GM12878 (cell line): Measurements from ENCODE around the gene CCNJL.

Experiments used
- CHD2 ChIP-seq: IDR thresholded peaks from 2 replicates; pipeline ENCODE4 v1.6.1; 2011; ENCODE audit warnings: low read depth, low read length, improper control_type of control experiment, borderline replicate concordance
- ESRRA ChIP-seq: IDR thresholded peaks from 2 replicates; pipeline ENCODE4 v1.6.1; 2012; ENCODE audit warnings: mild to moderate bottlenecking, low read length, improper control_type of control experiment
- ETV6 ChIP-seq, 2 experiments: fragments of 450-650 bp in 1 of 2; IDR thresholded peaks in 1 of 2; conservative IDR thresholded peaks in 1 of 2; 2 replicates each; pipeline ENCODE4 v1.6.1; 2014; ENCODE audit warnings: antibody characterized with exemption in 1 of 2, borderline replicate concordance in 1 of 2, low read depth in 1 of 2, mild to moderate bottlenecking in 1 of 2, moderate library complexity in 1 of 2
- IKZF2 ChIP-seq, 2 experiments: fragments of 450-650 bp; IDR thresholded peaks; 2 replicates each; pipeline ENCODE4 v1.6.1; 2017; ENCODE audit warnings: mild to moderate bottlenecking in 2 of 2, moderate library complexity in 2 of 2
- JUNB ChIP-seq: IDR thresholded peaks from 2 replicates; pipeline ENCODE4 v1.6.1; 2016; ENCODE audit warnings: antibody characterized with exemption, mild to moderate bottlenecking
- KDM1A ChIP-seq: fragments of 200-600 bp; sonication (generic); IDR thresholded peaks from 2 replicates; pipeline ENCODE4 v1.6.1; 2016; ENCODE audit warnings: borderline replicate concordance
- MYC ChIP-seq: IDR thresholded peaks from 2 replicates; pipeline ENCODE4 v1.6.1; 2011; ENCODE audit warnings: mild to moderate bottlenecking, low read length, moderate library complexity, inconsistent platforms; ENCODE audit not compliant: insufficient read depth, insufficient replicate concordance, insufficient read length, severe bottlenecking
- RELB ChIP-seq: fragments of 450-650 bp; IDR thresholded peaks from 2 replicates; pipeline ENCODE4 v1.6.1; 2017; ENCODE audit warnings: low read depth, mild to moderate bottlenecking, moderate library complexity
- RFX5 ChIP-seq: IDR thresholded peaks from 2 replicates; pipeline ENCODE4 v1.6.1; 2011; ENCODE audit warnings: low read depth, low read length, improper control_type of control experiment
- TCF7 ChIP-seq: IDR thresholded peaks from 2 replicates; pipeline ENCODE4 v1.6.1; 2014; ENCODE audit warnings: antibody characterized with exemption, borderline replicate concordance
- ZBED1 ChIP-seq: IDR thresholded peaks from 2 replicates; pipeline ENCODE4 v1.6.1; 2016; ENCODE audit warnings: borderline replicate concordance
- ZBTB40 ChIP-seq: fragments of 450-650 bp; IDR thresholded peaks from 2 replicates; pipeline ENCODE4 v1.6.1; 2016; ENCODE audit warnings: mild to moderate bottlenecking, moderate library complexity, borderline replicate concordance
- TF ChIP-seq, protein P1 (sequence below), 3 experiments: IDR thresholded peaks in 2 of 3; conservative IDR thresholded peaks in 1 of 3; 2 replicates each; pipeline ENCODE4 v1.5.1; 2011; ENCODE audit warnings: low read depth in 3 of 3, low read length in 3 of 3, mild to moderate bottlenecking in 3 of 3, control low read depth in 2 of 3, moderate library complexity in 2 of 3, inconsistent platforms in 1 of 3, mixed read lengths in 1 of 3; ENCODE audit not compliant: control insufficient read depth in 2 of 3, insufficient read depth in 1 of 3; ENCODE audit errors: extremely low read depth in 1 of 3
- TF ChIP-seq, protein P2 (sequence below): IDR thresholded peaks from 2 replicates; pipeline ENCODE4 v1.6.1; 2012; ENCODE audit warnings: mild to moderate bottlenecking, low read depth, low read length

- TF ChIP-seq ESRRA, result no peak
- TF ChIP-seq KDM1A, result no peak
- TF ChIP-seq IKZF2 (IDR thresholded peaks at IDR 0.05), result no peak
- TF ChIP-seq CHD2, result no peak
- no peak for TF ChIP-seq TCF7
- TF ChIP-seq, protein P1, sequence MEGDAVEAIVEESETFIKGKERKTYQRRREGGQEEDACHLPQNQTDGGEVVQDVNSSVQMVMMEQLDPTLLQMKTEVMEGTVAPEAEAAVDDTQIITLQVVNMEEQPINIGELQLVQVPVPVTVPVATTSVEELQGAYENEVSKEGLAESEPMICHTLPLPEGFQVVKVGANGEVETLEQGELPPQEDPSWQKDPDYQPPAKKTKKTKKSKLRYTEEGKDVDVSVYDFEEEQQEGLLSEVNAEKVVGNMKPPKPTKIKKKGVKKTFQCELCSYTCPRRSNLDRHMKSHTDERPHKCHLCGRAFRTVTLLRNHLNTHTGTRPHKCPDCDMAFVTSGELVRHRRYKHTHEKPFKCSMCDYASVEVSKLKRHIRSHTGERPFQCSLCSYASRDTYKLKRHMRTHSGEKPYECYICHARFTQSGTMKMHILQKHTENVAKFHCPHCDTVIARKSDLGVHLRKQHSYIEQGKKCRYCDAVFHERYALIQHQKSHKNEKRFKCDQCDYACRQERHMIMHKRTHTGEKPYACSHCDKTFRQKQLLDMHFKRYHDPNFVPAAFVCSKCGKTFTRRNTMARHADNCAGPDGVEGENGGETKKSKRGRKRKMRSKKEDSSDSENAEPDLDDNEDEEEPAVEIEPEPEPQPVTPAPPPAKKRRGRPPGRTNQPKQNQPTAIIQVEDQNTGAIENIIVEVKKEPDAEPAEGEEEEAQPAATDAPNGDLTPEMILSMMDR (IDR thresholded peaks at IDR 0.05 in 2 of 3, conservative IDR thresholded peaks at IDR 0.05 in 1 of 3; ENCODE audit: control insufficient read depth in 2 of 3, extremely low read depth in 1 of 3, insufficient read depth in 1 of 3, low read depth in 3 of 3, low read length in 3 of 3), result no peak
- TF ChIP-seq, protein P2, sequence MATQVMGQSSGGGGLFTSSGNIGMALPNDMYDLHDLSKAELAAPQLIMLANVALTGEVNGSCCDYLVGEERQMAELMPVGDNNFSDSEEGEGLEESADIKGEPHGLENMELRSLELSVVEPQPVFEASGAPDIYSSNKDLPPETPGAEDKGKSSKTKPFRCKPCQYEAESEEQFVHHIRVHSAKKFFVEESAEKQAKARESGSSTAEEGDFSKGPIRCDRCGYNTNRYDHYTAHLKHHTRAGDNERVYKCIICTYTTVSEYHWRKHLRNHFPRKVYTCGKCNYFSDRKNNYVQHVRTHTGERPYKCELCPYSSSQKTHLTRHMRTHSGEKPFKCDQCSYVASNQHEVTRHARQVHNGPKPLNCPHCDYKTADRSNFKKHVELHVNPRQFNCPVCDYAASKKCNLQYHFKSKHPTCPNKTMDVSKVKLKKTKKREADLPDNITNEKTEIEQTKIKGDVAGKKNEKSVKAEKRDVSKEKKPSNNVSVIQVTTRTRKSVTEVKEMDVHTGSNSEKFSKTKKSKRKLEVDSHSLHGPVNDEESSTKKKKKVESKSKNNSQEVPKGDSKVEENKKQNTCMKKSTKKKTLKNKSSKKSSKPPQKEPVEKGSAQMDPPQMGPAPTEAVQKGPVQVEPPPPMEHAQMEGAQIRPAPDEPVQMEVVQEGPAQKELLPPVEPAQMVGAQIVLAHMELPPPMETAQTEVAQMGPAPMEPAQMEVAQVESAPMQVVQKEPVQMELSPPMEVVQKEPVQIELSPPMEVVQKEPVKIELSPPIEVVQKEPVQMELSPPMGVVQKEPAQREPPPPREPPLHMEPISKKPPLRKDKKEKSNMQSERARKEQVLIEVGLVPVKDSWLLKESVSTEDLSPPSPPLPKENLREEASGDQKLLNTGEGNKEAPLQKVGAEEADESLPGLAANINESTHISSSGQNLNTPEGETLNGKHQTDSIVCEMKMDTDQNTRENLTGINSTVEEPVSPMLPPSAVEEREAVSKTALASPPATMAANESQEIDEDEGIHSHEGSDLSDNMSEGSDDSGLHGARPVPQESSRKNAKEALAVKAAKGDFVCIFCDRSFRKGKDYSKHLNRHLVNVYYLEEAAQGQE, result no peak
- no peak for TF ChIP-seq ETV6 (conservative IDR thresholded peaks at IDR 0.05 in 1 of 2, IDR thresholded peaks at IDR 0.05 in 1 of 2; ENCODE audit: borderline replicate concordance in 1 of 2, low read depth in 1 of 2)
- no peak for TF ChIP-seq JUNB
- TF ChIP-seq RELB, result no peak
- no peak for TF ChIP-seq MYC
- TF ChIP-seq RFX5, result no peak
- TF ChIP-seq ZBTB40, result no peak
- no peak for TF ChIP-seq ZBED1
Measured at GRCh38 chr5:160349935-160350303, 37.6 kb upstream of the CCNJL start.
